Activated CD4-positive, alpha-beta memory T cell treated with anti-CD3 and anti-CD28 coated beads for 36 hours (primary cell): ENCODE data around the gene CCDC78. TPM values are rescaled to one million over a fixed set of nuclear protein-coding genes. Genes with fewer than 3 reads are reported as not detected.

ENCODE experiments used
- CTCF ChIA-PET: fragments of 350-600 bp; sonication (Branson Sonifier 250); formaldehyde crosslinking; loops from one replicate; lab custom pipeline; 2021; ENCODE audit warnings: antibody characterized with exemption, inconsistent platforms; lab: Charles Lee
- POLR2A ChIA-PET: fragments of 350-600 bp; sonication (Branson Sonifier 250); formaldehyde crosslinking; loops from one replicate; lab custom pipeline; 2021; ENCODE audit warnings: antibody characterized with exemption; lab: Charles Lee
- DNase-seq: peaks from one replicate; pipeline ENCODE4 v3.0.0-alpha.2; 2020
- H3K27ac Mint-ChIP-seq: one replicate; pipeline ENCODE4 v1.8.0; 2021; ENCODE audit warnings: mixed read lengths
- H3K27me3 Mint-ChIP-seq: one replicate; pipeline ENCODE4 v1.8.0; 2021; ENCODE audit warnings: mixed read lengths
- H3K36me3 Mint-ChIP-seq: one replicate; pipeline ENCODE4 v1.8.0; 2021; ENCODE audit warnings: mixed read lengths
- H3K4me1 Mint-ChIP-seq: one replicate; pipeline ENCODE4 v1.8.0; 2021; ENCODE audit warnings: low read depth, mixed read lengths
- H3K4me3 Mint-ChIP-seq: one replicate; pipeline ENCODE4 v1.8.0; 2021; ENCODE audit warnings: mild to moderate bottlenecking, mixed read lengths
- H3K9me3 Mint-ChIP-seq: one replicate; pipeline ENCODE4 v1.8.0; 2021; ENCODE audit warnings: mixed read lengths
- intact Hi-C: fragments of 100-400 bp; cut with micrococcal nuclease; formaldehyde crosslinking; loops from one replicate; pipeline ENCODE4 v1.15.1; 2023
- total RNA-seq, 2 experiments: library from RNA; stranded (reverse); gene quantifications; one replicate each; pipeline ENCODE4 v1.2.3, GENCODE V29; 2021

Gene CCDC78
- total RNA-seq, 2 experiments from 2014 or later = 3.3 to 4.2 TPM

- H3K36me3 Mint-ChIP-seq = no peaks in the 10 kb centered on the region
- H3K9me3 Mint-ChIP-seq = no peaks in the 10 kb centered on the region
- CTCF ChIA-PET = interaction anchor here (0.8 to 3.0 kb wide), 9 partner anchors 8 to 67 kb away, joined by 3 to 33 read pairs (median 15); partner anchors contain the start of genes CHTF18, CIAO3, RHOT2 and RPUSD1
- H3K27me3 Mint-ChIP-seq = peaks cover 5% of the 10 kb centered on the region
- intact Hi-C loops = loop anchor here (2.0 kb wide), 1 partner anchor 16 kb away; no protein-coding TSS in a partner anchor
- H3K4me3 Mint-ChIP-seq = peak overlapping the region; percentile 72
- DNase-seq = peak; percentile 76
- H3K27ac Mint-ChIP-seq = peak overlapping the region; percentile 55
- H3K4me1 Mint-ChIP-seq = peaks cover 18% of the 10 kb centered on the region
- POLR2A ChIA-PET = interaction anchor here (0.8 to 2.6 kb wide), 7 partner anchors 15 to 68 kb away, joined by 3 to 14 read pairs (median 4); partner anchors contain the start of genes CHTF18, CIAO3 and RPUSD1
Observed at GRCh38 chr16:720447-720989, 5.7 kb downstream of the CCDC78 start.

GRCh38 chr16:719815-720446 is 6.3 kb downstream of the CCDC78 start:
- Mint-ChIP-seq H3K36me3 (no peaks in the 10 kb centered on the region), H3K27me3 (peaks cover 5% of the 10 kb centered on the region), H3K27ac (peak overlapping the region; percentile 55), H3K4me1 (peaks cover 18% of the 10 kb centered on the region), H3K9me3 (no peaks in the 10 kb centered on the region), H3K4me3 (peak overlapping the region; percentile 72)
- ChIA-PET POLR2A (interaction anchor here (1.0 to 2.6 kb wide), 4 partner anchors 16 to 68 kb away, joined by 3 to 14 read pairs (median 6); partner anchors contain the start of genes CHTF18, CIAO3 and RPUSD1), CTCF (interaction anchor here (0.6 to 3.0 kb wide), 11 partner anchors 8 to 68 kb away, joined by 3 to 33 read pairs (median 8); partner anchors contain the start of genes CHTF18, CIAO3, RHOT2 and RPUSD1)
- intact Hi-C loops = loop anchor here (2.0 kb wide), 1 partner anchor 17 kb away; no protein-coding TSS in a partner anchor
- no peak for DNase-seq

GRCh38 chr16:718922-719321 is 7.3 kb downstream of the CCDC78 start:
- no peak for DNase-seq
- peaks cover 18% of the 10 kb centered on the region for H3K4me1 Mint-ChIP-seq
- peak overlapping the region; percentile 65 for H3K27ac Mint-ChIP-seq
- H3K9me3 Mint-ChIP-seq = no peaks in the 10 kb centered on the region
- no peaks in the 10 kb centered on the region for H3K36me3 Mint-ChIP-seq
- peak overlapping the region; percentile 39 for H3K4me3 Mint-ChIP-seq
- H3K27me3 Mint-ChIP-seq = peaks cover 5% of the 10 kb centered on the region
- POLR2A ChIA-PET = no interaction called here
- intact Hi-C loops = no loop called here
- CTCF ChIA-PET = interaction anchor here (1.2 to 2.9 kb wide), 4 partner anchors 11 to 66 kb away, joined by 4 to 33 read pairs (median 6); partner anchors contain the start of gene RHOT2

DNA sequence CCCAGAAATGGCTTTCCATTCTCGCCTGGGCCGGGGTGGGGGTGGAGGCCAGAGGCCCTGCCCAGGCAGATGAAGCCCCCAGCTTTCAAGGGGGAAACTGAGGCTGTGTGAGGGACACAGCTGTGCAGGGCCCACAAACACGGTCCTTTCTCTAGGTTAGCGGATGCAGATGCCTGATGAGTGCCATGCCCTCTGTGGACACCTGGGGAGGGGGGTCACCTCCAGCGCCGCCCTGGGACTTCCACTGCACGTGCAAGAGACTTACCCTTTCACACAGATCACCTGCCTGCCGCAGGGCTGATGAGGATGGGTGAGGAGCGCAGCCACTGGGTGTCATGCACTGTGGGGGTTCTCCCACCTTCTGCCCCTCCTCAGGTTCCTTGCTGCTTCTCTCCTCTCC is 7.9 kb downstream of the CCDC78 start:
- Mint-ChIP-seq H3K27me3 (peaks cover 5% of the 10 kb centered on the region), H3K36me3 (no peaks in the 10 kb centered on the region), H3K9me3 (no peaks in the 10 kb centered on the region), H3K4me3 (no peak overlapping the region), H3K27ac (no peak overlapping the region), H3K4me1 (peaks cover 18% of the 10 kb centered on the region)
- intact Hi-C loops = no loop called here
- no peak for DNase-seq
- POLR2A ChIA-PET = no interaction called here
- CTCF ChIA-PET = interaction anchor here (1.2 kb wide), 1 partner anchor 11 kb away, joined by 4 read pairs; no protein-coding TSS in a partner anchor

DNA sequence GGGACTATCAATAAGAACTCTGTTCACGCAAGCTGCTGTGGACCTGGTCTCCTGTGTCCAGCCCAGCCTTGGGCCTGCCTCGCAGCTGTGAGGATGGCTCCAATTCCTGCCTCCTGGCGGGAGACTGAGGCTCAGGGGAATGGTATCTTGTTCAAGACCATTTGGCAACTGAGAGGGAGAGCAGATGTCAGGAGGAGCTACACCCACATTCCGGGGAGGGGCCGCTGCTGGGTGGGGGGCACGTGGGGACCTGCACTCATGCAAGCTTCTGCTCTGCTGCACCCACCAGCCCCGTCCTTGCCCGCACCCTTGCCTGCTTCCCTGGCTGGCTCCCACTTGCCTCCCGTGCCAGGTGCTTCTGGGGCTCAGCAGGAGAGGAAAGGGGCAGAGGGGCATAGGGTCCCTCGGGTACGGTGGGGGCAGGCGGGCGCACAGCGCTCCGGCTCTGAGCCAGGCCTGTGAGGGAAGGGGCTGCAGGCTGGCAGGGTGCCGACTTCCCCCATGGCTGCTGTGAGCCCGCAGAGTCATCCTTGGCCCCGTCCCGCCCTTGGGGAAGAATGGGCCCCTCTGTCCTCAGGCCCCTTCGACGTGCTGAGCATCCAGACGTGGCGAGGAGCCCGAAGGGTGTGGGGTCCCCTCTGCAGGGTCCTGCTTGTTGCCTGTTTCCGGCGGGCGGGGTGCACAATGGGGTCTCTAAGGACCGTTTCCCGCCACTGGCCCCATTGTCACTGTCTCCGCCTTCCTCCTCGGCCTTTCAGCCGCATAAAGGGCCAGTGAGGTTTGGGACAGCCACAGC is 8.6 kb downstream of the CCDC78 start:
- no peaks in the 10 kb centered on the region for H3K9me3 Mint-ChIP-seq
- H3K36me3 Mint-ChIP-seq = no peaks in the 10 kb centered on the region
- DNase-seq = no peak
- peaks cover 7% of the 10 kb centered on the region for H3K27me3 Mint-ChIP-seq
- ChIA-PET CTCF (interaction anchor here (0.6 kb wide), 1 partner anchor 18 kb away, joined by 4 read pairs; no protein-coding TSS in a partner anchor), POLR2A (no interaction called here)
- intact Hi-C loops = no loop called here
- no peak overlapping the region for H3K4me3 Mint-ChIP-seq
- H3K4me1 Mint-ChIP-seq = peaks cover 19% of the 10 kb centered on the region
- no peak overlapping the region for H3K27ac Mint-ChIP-seq

- DNase-seq = no peak
- intact Hi-C loops = loop anchor here (1.0 kb wide), 1 partner anchor 23 kb away; the partner anchor contains the start of gene CIAO3
- CTCF ChIA-PET = interaction anchor here (0.9 to 5.2 kb wide), 6 partner anchors 11 to 70 kb away, joined by 3 to 120 read pairs (median 6); partner anchors contain the start of genes CHTF18, CIAO3, HAGHL and RPUSD1
- POLR2A ChIA-PET = interaction anchor here (1.4 to 1.5 kb wide), 2 partner anchors 9 to 13 kb away, joined by 3 to 9 read pairs; partner anchors contain the start of genes CCDC78 and HAGHL
- peaks cover 19% of the 10 kb centered on the region for H3K4me1 Mint-ChIP-seq
- H3K27ac Mint-ChIP-seq = no peak overlapping the region
- peaks cover 7% of the 10 kb centered on the region for H3K27me3 Mint-ChIP-seq
- peak overlapping the region; percentile 37 for H3K4me3 Mint-ChIP-seq
- H3K9me3 Mint-ChIP-seq = no peaks in the 10 kb centered on the region
- H3K36me3 Mint-ChIP-seq = no peaks in the 10 kb centered on the region
Observed at GRCh38 chr16:716768-717325, 9.4 kb downstream of the CCDC78 start.

GRCh38 chr16:716200-716568 is 10.1 kb downstream of the CCDC78 start:
- peaks cover 19% of the 10 kb centered on the region for H3K4me1 Mint-ChIP-seq

GRCh38 chr16:715477-716199 is 10.6 kb downstream of the CCDC78 start:
- H3K36me3 Mint-ChIP-seq = no peaks in the 10 kb centered on the region
- intact Hi-C loops = loop anchor here (1.0 kb wide), 1 partner anchor 25 kb away; the partner anchor contains the start of gene CIAO3
- ChIA-PET CTCF (interaction anchor here (0.8 to 5.2 kb wide), 10 partner anchors 9 to 71 kb away, joined by 3 to 120 read pairs (median 6); partner anchors contain the start of genes CHTF18, CIAO3, HAGHL and RPUSD1), POLR2A (interaction anchor here (0.6 to 1.5 kb wide), 5 partner anchors 11 to 41 kb away, joined by 3 to 9 read pairs (median 6); partner anchors contain the start of genes CCDC78 and HAGHL)
- H3K4me1 Mint-ChIP-seq = peaks cover 19% of the 10 kb centered on the region
- peak overlapping the region; percentile 57 for H3K4me3 Mint-ChIP-seq
- H3K9me3 Mint-ChIP-seq = no peaks in the 10 kb centered on the region
- DNase-seq = no peak
- H3K27ac Mint-ChIP-seq = no peak overlapping the region
- H3K27me3 Mint-ChIP-seq = peaks cover 10% of the 10 kb centered on the region

More at GRCh38 chr16:716200-716568, 10.1 kb downstream of the CCDC78 start:
- no peak overlapping the region for H3K27ac Mint-ChIP-seq
- no peaks in the 10 kb centered on the region for H3K9me3 Mint-ChIP-seq
- POLR2A ChIA-PET = interaction anchor here (1.2 to 1.5 kb wide), 4 partner anchors 10 to 21 kb away, joined by 3 to 9 read pairs (median 6); partner anchors contain the start of genes CCDC78 and HAGHL
- H3K27me3 Mint-ChIP-seq = peaks cover 9% of the 10 kb centered on the region
- no peak for DNase-seq
- CTCF ChIA-PET = interaction anchor here (0.8 to 5.2 kb wide), 9 partner anchors 9 to 70 kb away, joined by 3 to 120 read pairs (median 9); partner anchors contain the start of genes CHTF18, CIAO3, HAGHL and RPUSD1
- H3K36me3 Mint-ChIP-seq = no peaks in the 10 kb centered on the region
- peak overlapping the region; percentile 37 for H3K4me3 Mint-ChIP-seq
- intact Hi-C loops = loop anchor here (1.0 kb wide), 1 partner anchor 24 kb away; the partner anchor contains the start of gene CIAO3

DNA sequence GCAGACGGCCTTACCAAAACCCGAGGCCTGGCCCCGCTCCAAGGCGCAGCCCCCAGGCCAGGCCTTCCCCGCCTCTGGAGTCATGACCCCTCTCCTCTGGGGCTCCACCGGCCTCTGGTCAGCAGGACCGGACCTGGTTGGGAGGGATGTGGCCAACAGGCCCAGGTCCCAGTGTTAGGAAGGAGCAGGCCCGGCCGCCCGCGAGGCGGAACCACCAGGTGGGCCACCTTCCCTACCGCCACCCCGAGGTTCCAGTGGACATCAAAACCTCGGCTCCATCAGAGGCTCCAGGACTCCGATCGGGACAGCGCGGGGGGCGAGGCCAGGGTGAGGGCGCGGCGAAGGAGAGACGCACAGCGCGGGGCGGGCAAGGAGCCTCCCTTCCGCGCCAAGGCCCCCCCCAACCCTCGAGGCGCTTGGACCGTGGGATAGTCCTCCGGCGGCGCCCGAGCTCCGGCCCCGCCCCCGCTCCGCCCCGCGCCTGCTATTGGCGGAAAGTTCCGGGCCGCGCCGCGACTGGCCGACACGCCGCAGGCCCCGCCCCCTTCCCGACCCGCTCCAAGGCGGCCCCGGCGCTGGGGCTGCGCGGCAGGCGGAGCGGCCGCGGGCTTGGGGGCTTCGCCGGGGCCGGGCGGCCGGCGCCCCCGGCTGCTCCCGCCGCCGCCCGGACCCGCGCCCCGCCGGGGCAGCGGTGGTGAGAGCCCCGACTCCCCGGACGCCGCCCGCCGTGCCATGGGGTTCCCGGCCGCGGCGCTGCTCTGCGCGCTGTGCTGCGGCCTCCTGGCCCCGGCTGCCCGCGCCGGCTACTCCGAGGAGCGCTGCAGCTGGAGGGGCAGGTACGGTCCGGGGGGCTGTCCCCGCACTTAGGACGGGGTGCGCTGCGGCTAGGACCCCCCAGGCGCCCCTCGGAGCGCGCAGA is 11.4 kb downstream of the CCDC78 start, which contains the start of gene METRN:
Gene METRN, plus strand, starts transcription at position 561 of the 919 bp plus-strand sequence. Its CDS starts 172 bp downstream, at position 733.
- peaks cover 14% of the 10 kb centered on the region for H3K27me3 Mint-ChIP-seq
- H3K36me3 Mint-ChIP-seq = no peaks in the 10 kb centered on the region
- no peak within 1 kb of the TSS for H3K27ac Mint-ChIP-seq
- peak within 1 kb of the TSS; percentile 57 for H3K4me3 Mint-ChIP-seq
- H3K9me3 Mint-ChIP-seq = no peaks in the 10 kb centered on the region
- ChIA-PET POLR2A (interaction anchor here (0.6 to 1.5 kb wide), 4 partner anchors 11 to 40 kb away, joined by 3 to 9 read pairs (median 6); partner anchors contain the start of genes CCDC78 and HAGHL), CTCF (interaction anchor here (0.7 to 5.2 kb wide), 8 partner anchors 10 to 340 kb away, joined by 3 to 120 read pairs (median 10); partner anchors contain the start of genes CHTF18, CIAO3, HAGHL and RPUSD1)
- peaks cover 14% of the 10 kb centered on the region for H3K4me1 Mint-ChIP-seq
- DNase-seq = peak; percentile 91
- intact Hi-C loops = no loop called here
